ENCODE results near the gene KIF26A.
"Not testable (repeated sequence)": the region's sequence is repeated elsewhere in the genome, so short reads cannot be mapped to it uniquely, and the experiment has no call there.

The KIF26A gene

GRCh38 chr14:104152246-104152575, 13.8 kb downstream of the KIF26A start:
- H3K9me3 ChIP-seq = no peaks in the 10 kb centered on the region
- in situ Hi-C loops (cut with MboI; ENCODE audit: low sequenced_read_pairs) = no loop called here
- H3K4me3 ChIP-seq = no peak overlapping the region
- DNase-seq (ENCODE audit: low spot score in 2 of 2) = no peak
- H3K27me3 ChIP-seq (ENCODE audit: low read depth) = no peaks in the 10 kb centered on the region
- H3K4me1 ChIP-seq = peaks cover 8% of the 10 kb centered on the region
- peaks cover 3% of the 10 kb centered on the region; the same call in 1 of the 2 replicates for H3K36me3 ChIP-seq (replicated peaks)

DNA sequence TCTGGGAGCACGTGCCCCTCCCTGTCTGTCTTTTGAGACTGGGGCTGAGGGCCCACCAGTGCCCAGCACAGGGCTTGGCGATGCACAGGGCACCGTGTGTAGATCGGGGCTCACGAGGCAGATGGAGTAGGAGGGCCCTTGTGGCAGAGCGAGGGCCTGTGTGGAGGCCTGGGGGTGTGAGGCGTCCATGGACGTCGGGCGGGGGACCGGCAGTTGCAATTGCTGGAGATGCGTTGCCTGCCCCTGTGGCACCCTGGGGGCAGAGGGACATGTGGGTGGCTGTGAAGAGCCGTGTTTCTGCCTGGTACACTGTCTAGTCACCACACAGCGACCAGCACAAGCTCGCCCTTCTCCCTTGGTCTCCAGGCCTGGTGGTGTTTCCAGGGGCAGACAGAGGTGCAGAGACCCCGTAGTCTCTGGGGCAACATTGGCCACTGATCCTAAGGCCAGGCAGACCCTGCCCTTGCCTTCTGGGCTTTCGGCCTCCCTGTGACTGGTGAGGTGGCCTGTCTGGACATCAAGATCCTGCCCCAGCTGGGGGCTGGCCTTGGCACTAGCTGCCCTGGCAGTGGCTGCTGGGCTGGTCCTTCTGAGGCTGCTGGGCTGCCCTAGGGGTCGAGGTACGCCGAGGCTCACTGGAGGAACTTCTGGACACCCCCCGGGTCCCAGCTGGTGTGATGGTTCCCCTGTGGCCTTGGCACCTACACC, 14.5 kb downstream of the KIF26A start:
- Histone ChIP-seq H3K4me1 (peaks cover 8% of the 10 kb centered on the region), H3K27me3 (ENCODE audit: low read depth) (no peaks in the 10 kb centered on the region), H3K36me3 (replicated peaks) (peaks cover 3% of the 10 kb centered on the region; the same call in 1 of the 2 replicates), H3K9me3 (no peaks in the 10 kb centered on the region), H3K4me3 (no peak overlapping the region)
- in situ Hi-C loops (cut with MboI; ENCODE audit: low sequenced_read_pairs) = no loop called here
- DNase-seq (ENCODE audit: low spot score in 2 of 2) = no peak

DNA sequence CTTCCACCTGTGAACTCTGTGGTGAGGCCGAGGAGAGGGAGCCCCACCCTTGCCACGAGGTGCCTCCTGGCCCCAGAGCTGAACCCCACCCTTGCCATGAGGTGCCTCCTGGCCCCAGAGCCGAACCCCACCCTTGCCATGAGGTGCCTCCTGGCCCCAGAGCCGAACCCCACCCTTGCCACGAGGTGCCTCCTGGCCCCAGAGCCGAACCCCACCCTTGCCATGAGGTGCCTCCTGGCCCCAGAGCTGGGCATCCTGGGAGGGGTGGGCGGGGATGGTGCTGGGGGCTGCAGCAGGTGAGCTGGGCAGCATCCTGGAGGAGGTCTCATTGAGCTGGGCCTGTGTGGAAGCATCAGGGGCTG, 15.0 kb downstream of the KIF26A start:
- H3K4me3 ChIP-seq; DNase-seq (ENCODE audit: low spot score in 2 of 2); H3K9me3 ChIP-seq; H3K36me3 ChIP-seq (replicated peaks); in situ Hi-C loops (cut with MboI; ENCODE audit: low sequenced_read_pairs); H3K4me1 ChIP-seq; H3K27me3 ChIP-seq (ENCODE audit: low read depth): not testable (repeated sequence)

GRCh38 chr14:104154246-104154645, 15.9 kb downstream of the KIF26A start:
- Histone ChIP-seq H3K36me3 (replicated peaks) (peaks cover 3% of the 10 kb centered on the region; the same call in 1 of the 2 replicates), H3K27me3 (ENCODE audit: low read depth) (no peaks in the 10 kb centered on the region), H3K4me3 (no peak overlapping the region), H3K9me3 (no peaks in the 10 kb centered on the region), H3K4me1 (peaks cover 8% of the 10 kb centered on the region)
- no peak for DNase-seq (ENCODE audit: low spot score in 2 of 2)
- in situ Hi-C loops (cut with MboI; ENCODE audit: low sequenced_read_pairs) = no loop called here

- no peak overlapping the region for H3K4me3 ChIP-seq
- no peaks in the 10 kb centered on the region for H3K9me3 ChIP-seq
- H3K4me1 ChIP-seq = no peaks in the 10 kb centered on the region; the same call in 1 of the 2 replicates
- peaks cover 3% of the 10 kb centered on the region; the same call in 1 of the 2 replicates for H3K36me3 ChIP-seq (replicated peaks)
- in situ Hi-C loops (cut with MboI; ENCODE audit: low sequenced_read_pairs) = no loop called here
- no peaks in the 10 kb centered on the region for H3K27me3 ChIP-seq (ENCODE audit: low read depth)
- DNase-seq (ENCODE audit: low spot score in 2 of 2) = no peak
Observed at GRCh38 chr14:104155513-104155912, 17.1 kb downstream of the KIF26A start.

DNA sequence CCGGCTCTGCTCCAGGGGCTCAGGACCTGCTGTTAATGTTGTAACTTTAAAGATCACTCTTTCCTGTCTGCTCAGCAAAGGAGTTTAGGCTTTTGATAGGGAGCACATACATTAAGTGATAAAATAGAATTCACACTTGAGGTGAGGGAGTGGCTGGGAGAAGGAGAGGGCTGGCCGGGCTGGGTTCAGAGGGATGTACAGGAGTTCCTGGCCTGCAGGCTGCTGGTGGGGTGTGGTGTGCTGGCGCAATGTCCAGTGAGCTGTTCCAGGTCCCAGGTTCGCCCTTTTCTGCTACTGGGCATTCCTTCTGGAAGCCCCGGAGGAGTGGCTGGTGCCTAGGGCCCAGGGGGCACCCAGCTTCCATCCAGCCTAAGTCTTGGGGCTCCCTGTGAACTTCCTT, 17.8 kb downstream of the KIF26A start:
- Histone ChIP-seq H3K4me3 (no peak overlapping the region), H3K36me3 (replicated peaks) (peaks cover 3% of the 10 kb centered on the region; the same call in 1 of the 2 replicates), H3K27me3 (ENCODE audit: low read depth) (no peaks in the 10 kb centered on the region), H3K4me1 (no peaks in the 10 kb centered on the region), H3K9me3 (no peaks in the 10 kb centered on the region)
- in situ Hi-C loops (cut with MboI; ENCODE audit: low sequenced_read_pairs) = no loop called here
- no peak for DNase-seq (ENCODE audit: low spot score in 2 of 2)

- H3K9me3 ChIP-seq = no peaks in the 10 kb centered on the region
- DNase-seq (ENCODE audit: low spot score in 2 of 2) = no peak
- in situ Hi-C loops (cut with MboI; ENCODE audit: low sequenced_read_pairs) = no loop called here
Observed at GRCh38 chr14:104157016-104157928, 18.9 kb downstream of the KIF26A start.

DNA sequence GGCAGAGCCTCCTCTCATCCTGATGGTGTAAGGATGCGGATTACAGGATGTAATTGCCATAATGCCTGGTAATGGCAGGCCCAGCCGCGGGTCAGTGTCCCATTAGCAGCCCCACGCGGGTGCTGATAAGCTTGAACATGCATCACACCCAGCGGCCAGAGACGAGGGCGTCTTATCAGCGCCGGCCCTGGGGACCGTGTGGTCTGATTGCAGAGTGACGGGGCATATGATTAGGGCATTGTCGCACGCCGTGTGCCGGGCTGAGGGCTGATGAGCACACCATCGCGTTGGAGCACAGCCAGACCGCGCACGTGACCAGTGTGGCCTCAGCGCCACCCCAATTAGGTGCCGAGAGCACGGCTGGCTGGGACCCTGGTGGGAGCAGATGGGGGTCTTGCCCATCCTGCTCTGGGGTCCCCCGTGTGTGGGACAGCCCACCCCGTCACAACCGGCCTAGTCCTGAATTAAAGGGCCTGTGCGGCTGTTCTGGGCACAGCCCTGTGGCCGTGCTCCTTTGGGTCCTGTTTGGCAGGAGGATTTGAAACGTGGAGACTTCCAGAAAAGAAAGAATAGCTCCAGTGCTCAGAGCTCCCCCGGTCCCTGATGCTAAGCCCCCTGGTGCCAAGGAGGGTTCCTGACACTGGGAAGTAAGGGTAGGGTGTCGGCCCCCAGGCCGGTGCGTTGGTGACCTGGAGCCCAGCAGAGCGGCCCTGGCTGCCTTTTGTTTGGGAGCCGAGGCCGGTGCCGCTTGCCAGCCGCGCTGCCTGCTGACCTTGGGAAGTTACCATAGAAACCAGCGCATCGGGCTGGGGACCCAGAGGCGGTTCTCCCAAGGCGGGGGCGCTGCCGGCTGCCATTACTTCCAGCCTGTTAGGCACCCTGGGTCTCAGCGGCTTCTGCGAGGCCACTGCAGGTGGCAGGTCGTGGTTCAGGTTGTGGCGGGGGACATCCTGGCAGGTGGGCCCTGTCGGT, 20.7 kb downstream of the KIF26A start:
- no peaks in the 10 kb centered on the region for H3K9me3 ChIP-seq
- H3K27me3 ChIP-seq (ENCODE audit: low read depth) = no peaks in the 10 kb centered on the region
- no peaks in the 10 kb centered on the region for H3K4me1 ChIP-seq
- in situ Hi-C loops (cut with MboI; ENCODE audit: low sequenced_read_pairs) = no loop called here
- no peak overlapping the region for H3K4me3 ChIP-seq
- H3K36me3 ChIP-seq (replicated peaks) = no peaks in the 10 kb centered on the region
- DNase-seq (ENCODE audit: low spot score in 2 of 2) = no peak

More at GRCh38 chr14:104157016-104157928, 18.9 kb downstream of the KIF26A start:
- Histone ChIP-seq H3K36me3 (replicated peaks) (peaks cover 2% of the 10 kb centered on the region; the same call in 1 of the 2 replicates), H3K4me1 (no peaks in the 10 kb centered on the region), H3K4me3 (no peak overlapping the region), H3K27me3 (ENCODE audit: low read depth) (no peaks in the 10 kb centered on the region)

GRCh38 chr14:104159990-104160389, 21.6 kb downstream of the KIF26A start:
- H3K4me3 ChIP-seq = no peak overlapping the region

GRCh38 chr14:104161602-104162367, 23.4 kb downstream of the KIF26A start:
- no peaks in the 10 kb centered on the region for H3K9me3 ChIP-seq
- H3K4me3 ChIP-seq = no peak overlapping the region
- no peaks in the 10 kb centered on the region for H3K4me1 ChIP-seq
- in situ Hi-C loops (cut with MboI; ENCODE audit: low sequenced_read_pairs) = no loop called here
- no peak for DNase-seq (ENCODE audit: low spot score in 2 of 2)
- H3K27me3 ChIP-seq (ENCODE audit: low read depth) = no peaks in the 10 kb centered on the region
- no peaks in the 10 kb centered on the region for H3K36me3 ChIP-seq (replicated peaks)

More at GRCh38 chr14:104159990-104160389, 21.6 kb downstream of the KIF26A start:
- no peaks in the 10 kb centered on the region for H3K4me1 ChIP-seq
- no peaks in the 10 kb centered on the region for H3K27me3 ChIP-seq (ENCODE audit: low read depth)
- no peaks in the 10 kb centered on the region for H3K36me3 ChIP-seq (replicated peaks)
- DNase-seq (ENCODE audit: low spot score in 2 of 2) = no peak
- in situ Hi-C loops (cut with MboI; ENCODE audit: low sequenced_read_pairs) = no loop called here
- H3K9me3 ChIP-seq = no peaks in the 10 kb centered on the region

- DNase-seq (ENCODE audit: low spot score in 2 of 2) = no peak
- H3K9me3 ChIP-seq = no peaks in the 10 kb centered on the region
- no peaks in the 10 kb centered on the region for H3K4me1 ChIP-seq
- no peaks in the 10 kb centered on the region for H3K27me3 ChIP-seq (ENCODE audit: low read depth)
- in situ Hi-C loops (cut with MboI; ENCODE audit: low sequenced_read_pairs) = no loop called here
- no peak overlapping the region for H3K4me3 ChIP-seq
- H3K36me3 ChIP-seq (replicated peaks) = no peaks in the 10 kb centered on the region
Observed at GRCh38 chr14:104162495-104162894, 24.1 kb downstream of the KIF26A start.

DNA sequence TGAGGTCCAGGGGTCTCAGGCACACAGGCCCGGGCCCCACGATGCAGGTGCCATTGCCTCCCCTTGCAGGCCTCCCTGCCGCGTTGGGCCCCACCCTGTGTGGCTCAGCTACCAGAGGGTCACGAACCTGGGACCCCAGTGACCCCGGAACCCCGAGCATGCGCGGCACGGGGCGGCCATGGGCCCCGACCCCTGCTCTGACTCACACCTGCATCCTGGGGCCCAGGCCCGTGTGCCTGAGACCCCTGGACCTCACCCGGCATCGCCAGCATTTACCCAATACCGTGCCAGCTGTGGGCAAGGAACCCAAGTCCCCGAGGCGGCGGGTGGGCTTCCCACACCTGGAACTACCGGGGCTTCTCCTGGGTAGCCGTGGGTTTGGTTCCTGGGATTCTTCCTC, 25.2 kb downstream of the KIF26A start:
- Histone ChIP-seq H3K9me3 (no peaks in the 10 kb centered on the region), H3K4me3 (no peak overlapping the region), H3K4me1 (no peaks in the 10 kb centered on the region), H3K36me3 (replicated peaks) (no peaks in the 10 kb centered on the region), H3K27me3 (ENCODE audit: low read depth) (no peaks in the 10 kb centered on the region)
- no peak for DNase-seq (ENCODE audit: low spot score in 2 of 2)
- in situ Hi-C loops (cut with MboI; ENCODE audit: low sequenced_read_pairs) = no loop called here

DNA sequence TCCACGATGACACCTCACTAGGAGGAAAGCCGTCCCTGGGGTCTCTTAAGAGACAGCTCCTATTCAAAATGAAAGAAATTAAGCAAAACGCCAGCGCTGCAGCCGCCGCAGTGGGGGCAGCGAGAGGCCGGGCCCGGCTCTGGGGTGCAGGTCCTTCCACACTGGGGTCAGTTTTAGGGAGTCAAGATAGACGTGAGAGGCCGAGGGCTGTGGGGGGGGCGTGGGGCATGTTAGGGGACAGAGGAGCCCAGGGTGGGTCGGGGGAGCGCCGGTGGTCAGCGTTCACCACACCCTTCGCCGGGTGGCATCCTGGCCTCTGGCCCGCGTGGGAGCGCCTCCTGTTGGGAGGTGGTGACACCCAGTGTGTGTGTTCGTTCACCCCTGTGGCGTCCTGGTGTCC, 25.7 kb downstream of the KIF26A start:
- Histone ChIP-seq H3K4me1 (peaks cover 2% of the 10 kb centered on the region), H3K4me3 (no peak overlapping the region), H3K9me3 (no peaks in the 10 kb centered on the region), H3K36me3 (replicated peaks) (no peaks in the 10 kb centered on the region), H3K27me3 (ENCODE audit: low read depth) (no peaks in the 10 kb centered on the region)
- DNase-seq (ENCODE audit: low spot score in 2 of 2) = no peak
- in situ Hi-C loops (cut with MboI; ENCODE audit: low sequenced_read_pairs) = no loop called here
